AG04449 (cell line): ENCODE measurements around the gene MYRIP.
"Not testable (repeated sequence)": the region's sequence is repeated elsewhere in the genome, so short reads cannot be mapped to it uniquely, and the experiment has no call there.

Source experiments
- CTCF ChIA-PET: fragments of 350-600 bp; formaldehyde crosslinking; extraction: SDS; loops from one replicate; lab custom pipeline; 2021; ENCODE audit warnings: antibody characterized with exemption; lab: Yijun Ruan, JAX
- POLR2A ChIA-PET: fragments of 400-600, 350-600 bp; formaldehyde crosslinking; extraction: SDS; loops from one replicate; lab custom pipeline; 2020; ENCODE audit warnings: antibody characterized with exemption, inconsistent platforms; lab: Yijun Ruan, JAX
- DNase-seq: peaks from one replicate; pipeline ENCODE4 v3.0.0-alpha.2; 2010; ENCODE audit warnings: low read depth, low spot score
- H3K4me3 ChIP-seq: 2 replicates; pipeline ENCODE4 v1.5.1; 2011; ENCODE audit warnings: low read depth, mild to moderate bottlenecking, control low read depth, low read length
- TF ChIP-seq, protein P1 (sequence below): IDR thresholded peaks from one replicate; pipeline ENCODE4 v1.5.1; 2011; ENCODE audit warnings: mild to moderate bottlenecking, moderate library complexity, low read length, control low read depth, inconsistent platforms; ENCODE audit not compliant: insufficient read depth; ENCODE audit errors: missing control alignments

MYRIP gene

DNA sequence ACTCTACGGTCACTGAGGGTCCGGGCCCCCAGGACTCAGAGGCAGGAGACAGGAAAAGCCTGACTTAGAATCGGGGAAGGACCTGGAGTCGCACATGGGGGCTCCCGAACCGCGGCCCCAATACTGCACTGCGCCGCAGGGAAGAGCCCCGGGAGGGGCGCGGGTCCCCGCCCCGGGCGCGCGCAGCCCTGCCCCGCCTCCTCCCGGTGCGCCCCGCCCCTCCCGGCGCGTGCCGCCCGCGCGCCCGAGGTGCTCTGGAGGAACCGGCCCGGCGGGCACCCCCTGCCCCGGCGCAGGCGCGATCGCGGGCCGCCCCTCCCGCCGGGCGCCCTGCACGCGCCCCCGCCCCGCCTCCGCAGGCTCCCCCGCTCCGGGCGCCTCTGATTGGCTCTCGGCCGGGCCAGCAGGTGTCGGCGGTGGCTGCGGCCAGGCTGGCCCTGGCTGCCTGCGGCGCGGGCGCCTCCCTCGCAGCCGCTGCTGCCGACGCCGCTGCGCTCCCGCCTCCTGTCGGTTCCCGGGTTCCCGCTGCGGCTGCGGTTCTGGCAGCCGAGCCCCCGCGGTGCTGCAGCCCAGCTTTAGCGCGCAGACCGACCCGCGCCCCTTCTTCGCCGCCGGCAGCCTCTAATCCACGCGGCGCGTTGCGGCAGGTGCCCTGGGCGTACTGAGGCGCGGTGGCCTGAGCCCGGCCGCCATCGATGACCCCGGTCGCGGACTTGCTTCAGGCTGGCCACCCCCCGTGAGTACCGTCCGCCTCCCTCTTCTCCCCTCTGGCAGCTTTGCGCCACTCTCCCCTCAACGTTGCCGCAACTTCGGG, at the start of gene MYRIP:
Gene MYRIP, plus strand, starts transcription at position 429 of the 814 bp plus-strand sequence. CDS start 91,208 bp downstream, outside the sequence.
- peak within 1 kb of the TSS; percentile 36 for H3K4me3 ChIP-seq
- CTCF ChIA-PET: interaction anchor here (1.6 kb wide), 1 partner anchor 370 kb away, joined by 7 read pairs; no protein-coding TSS in a partner anchor
- DNase-seq: no peak
- TF ChIP-seq, protein P1, sequence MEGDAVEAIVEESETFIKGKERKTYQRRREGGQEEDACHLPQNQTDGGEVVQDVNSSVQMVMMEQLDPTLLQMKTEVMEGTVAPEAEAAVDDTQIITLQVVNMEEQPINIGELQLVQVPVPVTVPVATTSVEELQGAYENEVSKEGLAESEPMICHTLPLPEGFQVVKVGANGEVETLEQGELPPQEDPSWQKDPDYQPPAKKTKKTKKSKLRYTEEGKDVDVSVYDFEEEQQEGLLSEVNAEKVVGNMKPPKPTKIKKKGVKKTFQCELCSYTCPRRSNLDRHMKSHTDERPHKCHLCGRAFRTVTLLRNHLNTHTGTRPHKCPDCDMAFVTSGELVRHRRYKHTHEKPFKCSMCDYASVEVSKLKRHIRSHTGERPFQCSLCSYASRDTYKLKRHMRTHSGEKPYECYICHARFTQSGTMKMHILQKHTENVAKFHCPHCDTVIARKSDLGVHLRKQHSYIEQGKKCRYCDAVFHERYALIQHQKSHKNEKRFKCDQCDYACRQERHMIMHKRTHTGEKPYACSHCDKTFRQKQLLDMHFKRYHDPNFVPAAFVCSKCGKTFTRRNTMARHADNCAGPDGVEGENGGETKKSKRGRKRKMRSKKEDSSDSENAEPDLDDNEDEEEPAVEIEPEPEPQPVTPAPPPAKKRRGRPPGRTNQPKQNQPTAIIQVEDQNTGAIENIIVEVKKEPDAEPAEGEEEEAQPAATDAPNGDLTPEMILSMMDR: no peak
- POLR2A ChIA-PET: no interaction called here

DNA sequence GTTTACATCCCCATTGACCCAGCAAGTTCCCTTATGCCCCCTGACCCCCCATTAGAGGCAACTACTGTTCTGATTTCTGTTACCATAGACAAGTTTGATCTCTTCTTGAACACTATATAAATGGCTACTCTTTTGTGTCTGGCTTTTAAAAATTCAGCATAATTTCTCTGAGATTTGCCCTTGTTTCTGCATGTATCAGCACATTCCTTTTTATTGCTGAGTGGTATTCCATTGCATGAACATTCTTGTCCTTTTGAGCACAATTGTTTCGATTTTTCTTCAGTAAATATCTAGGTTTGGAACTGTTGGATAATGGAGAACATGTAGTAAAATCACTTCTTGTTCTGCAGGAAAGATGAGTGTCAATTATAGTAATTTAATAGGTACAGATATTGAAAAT, 49.1 kb upstream of the MYRIP start:
- DNase-seq: no peak
- CTCF ChIA-PET: no interaction called here
- TF ChIP-seq, protein P1: no peak
- H3K4me3 ChIP-seq: no peak overlapping the region
- POLR2A ChIA-PET: no interaction called here

DNA sequence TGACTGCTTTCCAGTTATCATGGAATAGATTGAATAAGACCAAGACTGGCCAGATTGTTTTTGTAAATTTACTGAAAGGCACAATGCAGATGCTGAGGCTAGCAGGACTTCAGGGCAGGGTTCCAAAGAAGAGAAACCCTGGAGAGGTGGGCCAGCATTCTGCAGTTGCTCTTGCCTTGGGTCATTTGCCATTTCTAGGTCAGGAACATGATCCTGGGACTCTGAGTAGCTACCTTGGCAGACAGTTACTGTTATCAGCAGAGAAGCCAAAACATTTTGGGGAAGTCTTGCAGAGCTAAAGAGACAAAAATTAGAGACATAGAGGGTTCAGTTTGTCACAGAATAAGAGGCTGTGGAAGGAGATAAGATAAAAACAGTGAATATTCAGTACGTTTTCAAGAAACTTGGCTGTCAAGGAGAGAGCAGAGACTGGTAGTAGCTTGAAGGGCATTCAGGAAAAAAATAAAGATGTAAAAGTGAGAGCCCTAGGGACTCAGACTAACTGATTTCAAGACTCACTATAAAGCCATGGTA, 46.8 kb upstream of the MYRIP start:
- POLR2A ChIA-PET: no interaction called here
- CTCF ChIA-PET: interaction anchor here (1.6 kb wide), 1 partner anchor 416 kb away, joined by 3 read pairs; no protein-coding TSS in a partner anchor
- H3K4me3 ChIP-seq: no peak overlapping the region
- DNase-seq: no peak
- TF ChIP-seq, protein P1: no peak

DNA sequence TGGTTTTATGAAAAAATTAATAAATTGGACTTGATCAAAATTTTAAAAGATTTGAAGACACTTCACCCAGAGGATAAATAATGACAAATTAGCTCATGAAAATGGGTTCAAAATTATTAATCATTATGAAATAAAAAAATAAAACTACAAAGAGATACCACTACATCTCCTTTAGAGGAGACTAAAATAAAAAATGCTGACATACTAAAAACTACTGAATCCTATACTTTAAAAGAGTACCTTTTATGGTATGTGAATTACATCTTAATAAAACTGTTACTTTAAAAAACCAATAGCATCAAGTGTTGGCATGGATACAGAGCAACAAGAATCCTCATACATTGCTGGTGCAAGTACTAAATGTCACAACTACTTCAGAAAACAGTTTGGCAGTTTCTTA, 46.0 kb upstream of the MYRIP start:
- POLR2A ChIA-PET: no interaction called here
- no peak overlapping the region for H3K4me3 ChIP-seq
- DNase-seq: no peak
- CTCF ChIA-PET: no interaction called here
- TF ChIP-seq, protein P1: no peak

DNA sequence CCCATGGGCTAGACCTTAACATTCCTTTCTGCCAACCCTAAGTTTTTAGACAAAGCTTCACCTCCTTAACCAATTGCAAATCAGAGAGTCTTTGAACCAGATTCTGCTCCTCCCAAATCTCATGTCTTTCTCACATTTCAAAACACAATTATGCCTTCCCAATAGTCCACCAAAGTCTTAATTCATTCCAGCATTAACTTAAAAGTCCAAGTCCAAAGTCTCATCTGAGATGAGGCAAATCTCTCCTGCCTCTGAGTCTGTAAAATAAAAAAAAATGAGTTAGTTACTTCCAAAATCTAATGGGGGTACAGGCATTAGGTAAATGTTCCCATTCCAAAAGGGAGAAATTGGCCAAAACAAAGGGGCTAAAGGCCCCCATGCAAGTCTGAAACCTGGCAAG, 43.8 kb upstream of the MYRIP start:
- POLR2A ChIA-PET: no interaction called here
- TF ChIP-seq, protein P1: no peak
- DNase-seq: no peak
- H3K4me3 ChIP-seq: no peak overlapping the region
- CTCF ChIA-PET: no interaction called here

DNA sequence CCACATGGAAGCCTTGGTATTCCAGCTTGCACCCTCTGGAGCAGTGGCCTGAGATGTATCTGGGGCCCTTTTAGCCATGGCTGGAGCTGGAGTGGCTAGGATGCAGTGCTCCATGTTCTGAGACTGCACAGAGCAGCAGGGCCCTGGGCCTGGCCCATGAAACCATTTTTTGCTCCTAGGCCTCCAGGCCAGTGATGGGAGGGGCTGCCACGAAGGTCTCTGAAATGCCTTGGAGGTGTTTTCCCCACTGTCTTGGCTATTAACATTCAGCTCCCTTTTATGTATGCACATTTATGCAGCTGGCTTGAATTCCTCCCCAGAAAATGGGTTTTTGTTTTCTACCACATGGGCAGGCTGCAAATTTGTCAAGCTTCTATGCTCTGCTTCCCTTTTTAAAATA, 43.0 kb upstream of the MYRIP start:
- no peak overlapping the region for H3K4me3 ChIP-seq
- TF ChIP-seq, protein P1: no peak
- ChIA-PET POLR2A (no interaction called here), CTCF (no interaction called here)
- no peak for DNase-seq

DNA sequence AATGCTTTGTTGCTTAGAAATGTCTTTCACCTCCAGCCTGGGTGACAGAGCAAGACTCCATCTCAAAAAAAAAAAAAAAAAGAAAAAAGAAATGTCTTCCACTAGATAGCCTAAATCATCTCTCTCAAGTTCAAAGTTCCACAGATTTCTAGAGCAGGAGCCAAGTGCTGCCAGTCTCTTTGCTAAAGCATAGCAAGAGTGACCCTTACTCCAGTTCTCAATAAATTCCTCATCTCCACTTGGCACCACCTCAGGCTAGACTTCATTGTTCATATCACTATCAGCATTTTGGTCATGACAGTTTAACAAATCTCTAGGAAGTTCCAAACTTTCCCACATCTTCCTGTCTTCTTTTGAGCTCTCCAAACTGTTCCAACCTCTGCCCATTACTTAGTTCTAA, 42.5 kb upstream of the MYRIP start:
- H3K4me3 ChIP-seq, CTCF ChIA-PET, DNase-seq, POLR2A ChIA-PET: not testable (repeated sequence)

DNA sequence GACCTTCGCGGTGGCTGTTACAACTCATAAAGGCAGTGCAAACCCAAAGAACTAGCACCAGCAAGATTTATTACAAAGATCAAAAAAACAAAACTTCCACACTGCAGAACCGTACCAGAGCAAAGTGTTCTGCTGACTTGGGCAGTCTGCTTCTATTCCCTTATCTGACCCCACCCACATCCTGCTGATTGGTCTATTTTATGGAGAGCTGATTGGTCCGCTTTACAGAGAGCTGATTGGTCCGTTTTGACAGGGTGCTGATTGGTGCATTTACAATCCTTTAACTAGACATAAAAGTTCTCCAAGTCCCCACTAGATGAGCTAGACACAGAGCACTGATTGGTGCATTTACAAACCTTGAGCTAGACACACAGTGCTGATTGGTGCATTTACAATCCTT, 31.2 kb upstream of the MYRIP start:
- H3K4me3 ChIP-seq, CTCF ChIA-PET, DNase-seq, POLR2A ChIA-PET: not testable (repeated sequence)
